NCI-H446 (cell line): ENCODE data around the gene DHH.
A peak's percentile ranks its signal among the peaks of the same experiment; 100 is the strongest.
"Not testable (repeated sequence)": the region's sequence is repeated elsewhere in the genome, so short reads cannot be mapped to it uniquely, and the experiment has no call there.

ENCODE experiments used
- DNase-seq, 2 experiments: peaks; one replicate each; lab custom pipeline; 2025; lab: John Stamatoyannopoulos, UW

Gene DHH

GRCh38 chr12:49070971-49071370 is 23.6 kb downstream of the DHH start:
- DNase-seq: no peak

GRCh38 chr12:49069507-49070346 is 24.9 kb downstream of the DHH start, which contains the start of gene RHEBL1:
RHEBL1 (minus strand) TSS chr12:49069979; CDS start chr12:49069785, 194 bp downstream.
- peak; percentile 93 to 98 for DNase-seq

DNA sequence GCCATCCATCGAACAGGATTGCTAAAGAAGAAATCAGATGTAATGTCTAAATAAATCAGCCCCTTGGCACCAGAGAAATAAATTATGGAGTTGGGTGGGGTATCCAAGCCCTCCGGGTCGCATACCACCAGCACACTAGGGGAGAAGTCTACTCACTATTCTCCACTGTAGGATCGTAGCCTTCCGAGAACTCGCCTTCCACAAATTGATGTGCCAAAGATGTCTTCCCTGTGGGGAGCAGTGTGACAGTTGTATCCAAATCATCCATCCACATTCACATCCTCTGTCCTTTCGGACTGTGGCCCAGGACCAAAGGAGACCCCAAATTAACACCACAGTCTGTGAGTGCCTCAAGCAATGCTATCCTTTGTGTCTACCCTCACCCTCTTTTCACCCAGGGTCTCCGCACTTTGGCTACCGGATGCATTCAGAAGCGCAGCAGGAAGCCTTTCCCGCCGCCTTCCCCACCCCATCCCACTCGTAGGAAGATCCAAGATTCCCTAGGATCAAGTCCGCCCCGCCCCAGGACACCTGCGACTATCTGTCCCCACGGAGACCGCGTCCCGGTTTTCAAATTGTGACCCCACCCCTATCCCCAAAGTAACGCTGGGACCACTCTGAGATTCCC is 25.6 kb downstream of the DHH start:
- DNase-seq: no peak

GRCh38 chr12:49066120-49066519 is 28.5 kb downstream of the DHH start:
- no peak for DNase-seq

DNA sequence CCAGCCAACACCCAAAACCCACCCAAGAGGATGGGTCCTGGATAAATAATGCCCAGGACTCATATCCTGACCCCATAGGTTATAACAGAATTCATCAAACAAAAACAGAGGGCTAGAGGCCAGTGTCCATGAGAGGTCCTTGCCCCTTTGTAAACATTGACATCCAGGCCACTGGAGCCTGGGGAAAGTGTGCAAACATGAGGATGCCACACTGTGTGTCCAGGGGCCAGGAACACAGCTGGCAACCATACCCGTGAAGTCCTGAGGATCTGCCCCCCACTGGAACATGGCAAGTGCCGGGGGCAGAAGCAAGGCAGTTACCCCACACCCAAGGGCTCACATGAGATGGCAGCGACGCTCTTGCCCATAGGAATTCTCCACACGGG is 29.8 kb downstream of the DHH start:
- no peak for DNase-seq

- not testable (repeated sequence) for DNase-seq
These were observed 32.7 kb downstream of the DHH start for GRCh38 chr12:49061916-49062315.

DNA sequence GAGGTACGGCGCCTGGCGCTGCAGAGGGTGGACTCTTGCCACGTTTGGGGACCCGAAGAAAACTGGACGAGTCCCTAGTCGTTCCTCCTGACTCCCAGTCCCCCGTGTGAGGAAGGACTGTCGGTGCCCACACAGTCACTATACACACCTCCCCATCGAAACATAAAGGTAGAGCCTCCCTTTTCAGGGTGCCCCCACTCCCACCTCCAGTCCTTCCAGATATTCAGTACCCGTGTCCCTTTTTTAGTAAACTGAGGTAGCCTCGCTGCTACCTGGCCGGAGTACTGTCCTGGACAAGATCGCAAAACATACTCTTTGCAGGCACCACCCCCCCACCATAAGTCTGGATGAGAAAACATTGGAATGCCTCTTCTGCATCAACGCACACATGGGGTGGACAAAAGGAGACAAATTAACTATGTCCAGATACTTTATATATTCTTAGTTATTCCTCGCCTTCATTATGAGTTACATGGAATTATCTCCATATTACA is 33.4 kb downstream of the DHH start:
- no peak for DNase-seq

DNA sequence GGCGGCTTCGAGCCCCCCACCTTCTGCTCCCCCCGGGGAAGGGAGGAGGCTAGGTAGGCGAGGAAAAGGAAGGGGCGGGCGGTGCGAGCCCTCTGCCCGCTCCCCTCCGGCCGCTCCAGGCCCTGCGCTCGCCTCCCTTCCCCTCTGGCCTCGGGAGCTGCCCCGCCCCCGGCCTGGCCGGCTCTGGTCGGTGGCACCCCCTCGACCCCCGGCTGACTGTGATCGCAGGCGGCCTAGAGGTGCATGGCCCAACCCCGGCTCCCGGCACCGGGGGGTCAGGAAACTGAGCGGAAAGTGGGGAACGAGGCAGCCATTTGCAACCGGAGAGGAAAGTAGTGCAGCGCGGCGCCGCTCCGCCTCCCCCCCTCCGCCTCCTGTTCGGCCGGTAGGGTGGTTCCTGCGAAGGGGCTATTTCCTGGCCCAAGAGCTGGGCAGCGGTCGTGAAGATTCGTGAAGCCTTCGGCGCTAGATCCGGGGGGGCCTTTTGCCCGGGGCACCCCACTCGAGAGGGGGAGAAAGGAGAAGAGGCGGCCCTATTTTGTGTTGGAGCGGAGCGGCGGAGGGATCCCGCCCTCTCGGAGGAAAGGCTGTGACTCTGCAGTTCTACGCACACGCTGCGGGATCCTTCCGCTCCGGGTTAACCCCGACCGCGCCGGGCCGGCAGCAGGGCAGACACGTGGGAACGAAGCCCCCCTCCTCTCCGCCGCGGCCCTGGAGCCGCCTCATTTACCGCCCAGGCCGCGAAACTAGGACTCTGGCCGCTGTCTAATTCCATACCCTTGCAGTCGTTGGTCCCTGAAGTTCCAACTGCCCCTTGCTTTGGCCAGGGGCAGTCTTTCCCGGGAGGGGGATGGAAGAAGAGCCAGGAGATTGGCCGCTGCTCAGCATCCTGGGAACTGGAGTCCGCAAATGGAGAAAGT is 34.1 kb downstream of the DHH start, which contains the start of gene KMT2D:
Gene KMT2D, minus strand, starts transcription at position 558 of the 920 bp plus-strand sequence. CDS start 5,470 bp downstream, outside the sequence.
- peak; percentile 78 to 94 for DNase-seq

DNA sequence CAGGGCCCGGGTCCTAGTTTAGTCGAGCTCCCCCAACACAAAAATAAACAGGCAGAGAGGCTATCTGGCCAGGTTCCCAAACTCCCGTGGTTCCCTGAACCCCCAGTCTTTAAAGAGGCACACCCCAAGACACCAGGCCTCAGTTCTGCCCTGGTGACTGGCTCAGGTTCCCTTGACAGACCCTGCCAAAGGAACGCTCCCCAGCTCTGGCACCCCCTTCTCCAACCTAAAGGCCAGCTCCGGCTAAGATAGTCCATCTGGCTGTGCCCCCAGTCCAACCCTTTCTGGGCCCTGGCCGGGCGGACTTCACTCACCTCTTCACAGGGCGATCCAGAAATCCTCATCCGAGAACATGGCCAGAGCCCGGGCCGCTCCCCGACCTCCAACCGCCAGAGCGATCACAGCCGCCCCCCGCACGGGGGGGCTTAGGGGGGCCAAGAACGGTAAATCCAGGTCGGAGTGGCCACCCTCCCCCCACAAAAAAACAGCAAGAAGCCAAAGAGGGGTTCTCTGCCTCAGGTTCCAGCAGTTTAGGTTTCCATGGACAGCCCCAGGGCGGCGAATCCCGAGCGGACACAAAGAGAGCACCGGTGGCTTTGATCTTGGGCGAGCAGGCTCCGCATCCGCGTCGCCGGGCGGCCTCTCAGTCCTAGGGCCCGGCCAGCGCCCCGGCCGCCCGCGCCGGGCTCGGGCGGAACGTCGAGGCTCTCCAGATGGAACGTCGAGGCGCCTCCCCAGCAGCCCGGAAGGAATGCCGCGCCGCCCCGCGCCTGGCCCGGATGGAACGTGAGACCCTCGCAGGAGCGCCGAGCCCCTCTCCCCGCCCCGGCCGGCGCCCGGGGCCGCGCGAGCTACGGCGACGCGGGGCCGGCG is 35.1 kb downstream of the DHH start:
- DNase-seq: peak in 1 of 2 experiments; percentile 13

DNA sequence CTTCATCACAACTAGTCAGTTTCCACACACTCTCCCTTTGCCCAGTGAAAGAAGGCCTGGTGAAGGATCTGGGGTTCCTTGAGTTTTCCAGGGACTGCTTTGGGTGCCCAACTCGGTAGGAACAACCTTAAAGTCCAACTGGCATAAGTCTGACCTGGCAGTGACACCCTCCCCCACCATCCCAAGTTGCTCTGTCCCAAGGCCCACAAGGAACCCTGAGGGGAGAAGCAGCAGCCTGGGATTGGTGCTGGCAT is 35.6 kb downstream of the DHH start:
- no peak for DNase-seq

DNA sequence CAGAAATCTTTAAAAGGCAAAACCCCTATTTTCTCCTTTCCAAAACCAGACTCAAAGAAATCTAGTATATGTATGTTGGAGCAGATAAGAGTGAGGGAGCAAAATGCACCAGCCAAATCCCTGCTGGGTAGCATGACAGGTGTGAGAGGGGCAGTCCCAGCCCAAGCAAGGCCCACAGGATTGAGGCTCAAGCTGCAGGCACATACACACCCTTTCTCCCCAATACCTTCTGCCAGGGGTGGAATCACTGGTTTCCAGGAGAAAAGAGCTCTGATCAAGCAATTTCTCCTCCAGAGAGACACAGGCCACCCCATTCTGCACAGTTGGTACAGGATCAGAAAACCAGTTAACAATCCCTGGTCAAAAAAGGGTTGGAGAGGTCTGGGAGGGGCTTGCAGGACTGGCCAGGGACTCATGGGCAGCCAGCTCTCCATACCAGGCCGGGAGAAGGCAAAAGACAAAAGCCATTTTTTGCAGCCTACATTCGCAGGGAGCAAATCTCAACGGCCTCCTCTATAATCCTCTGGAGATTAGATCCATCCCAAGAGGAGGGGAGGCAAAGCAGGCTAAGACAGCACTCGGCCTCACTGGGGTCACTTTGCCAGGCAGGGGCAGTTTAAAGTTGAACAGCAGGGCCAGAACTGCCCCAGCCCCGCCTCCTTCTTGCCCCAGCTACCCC is 36.1 kb downstream of the DHH start:
- DNase-seq: no peak

DNA sequence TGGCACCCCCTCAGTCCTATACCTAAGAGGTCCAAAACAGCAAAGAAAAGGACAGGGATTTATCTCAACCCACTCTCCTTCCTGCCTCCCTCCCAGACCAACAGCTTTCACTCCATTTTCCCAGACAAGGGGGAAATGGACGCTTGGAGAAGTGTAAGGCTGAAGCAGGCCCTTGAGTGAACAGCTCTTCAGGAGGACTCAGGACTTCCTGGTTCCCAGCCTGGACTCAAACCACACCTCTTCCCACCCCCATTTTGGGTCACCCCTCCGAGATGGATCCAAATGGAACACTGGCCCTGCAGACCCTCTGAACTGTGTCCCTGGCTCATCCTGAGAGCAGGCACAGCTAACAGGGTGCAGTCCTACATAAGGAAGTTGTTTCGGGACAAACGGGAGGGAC is 36.7 kb downstream of the DHH start:
- no peak for DNase-seq

DNA sequence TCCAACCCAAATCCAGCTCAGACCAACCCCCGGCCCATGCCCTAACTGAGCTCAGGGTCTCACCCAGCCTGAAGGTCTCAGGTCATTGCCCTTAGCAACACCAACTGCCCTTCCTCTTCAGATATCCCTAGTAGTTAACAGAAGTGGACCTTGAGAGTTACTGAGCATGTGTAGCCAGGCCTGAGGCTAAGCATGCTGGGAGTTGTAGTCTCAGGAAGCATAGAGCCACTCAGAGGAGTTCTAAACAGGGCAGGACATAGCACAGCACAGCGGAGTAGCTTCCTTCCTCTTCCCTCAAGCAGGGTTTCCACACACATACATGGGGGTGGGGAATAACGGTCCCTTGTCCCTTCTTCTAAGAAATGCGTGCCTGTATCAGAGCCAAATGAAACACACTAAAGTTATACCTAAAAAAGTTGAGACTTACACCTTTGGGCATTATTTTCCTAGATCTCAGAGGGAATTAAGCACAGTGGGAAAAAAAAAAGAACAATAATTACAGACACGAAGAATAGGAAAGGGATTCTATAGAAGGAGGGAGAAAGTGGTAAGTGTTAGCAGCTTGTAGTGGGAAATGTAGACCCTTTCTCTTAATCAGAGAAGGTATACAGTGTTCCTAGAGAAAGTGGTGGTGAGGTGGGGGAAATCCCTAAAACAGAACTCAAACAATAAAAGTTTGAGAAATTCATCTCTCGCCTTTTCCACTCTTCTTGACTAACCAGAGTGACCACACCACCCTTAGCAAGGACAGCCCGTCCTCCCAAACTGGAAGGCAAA is 38.4 kb downstream of the DHH start:
- DNase-seq: peak in 1 of 2 experiments; percentile 43

DNA sequence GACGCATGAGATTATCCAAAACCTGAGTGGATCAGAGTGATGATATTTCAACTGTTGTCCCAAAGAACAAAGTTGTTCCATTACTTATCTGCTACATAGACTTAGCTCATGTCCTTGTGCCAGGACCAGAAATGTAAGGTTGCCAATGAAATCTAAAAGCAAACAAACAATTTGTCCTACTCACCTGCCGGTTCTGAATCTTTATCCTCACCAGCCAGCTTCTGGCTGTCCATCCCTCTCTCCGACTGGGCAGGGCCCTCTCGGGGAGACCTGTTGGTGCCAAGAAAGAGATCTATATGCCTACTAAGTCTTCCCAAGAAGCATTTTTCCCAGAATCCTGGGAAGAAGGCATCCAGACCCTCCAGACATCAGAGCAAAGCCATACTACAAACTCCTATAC is 39.5 kb downstream of the DHH start:
- no peak for DNase-seq

DNA sequence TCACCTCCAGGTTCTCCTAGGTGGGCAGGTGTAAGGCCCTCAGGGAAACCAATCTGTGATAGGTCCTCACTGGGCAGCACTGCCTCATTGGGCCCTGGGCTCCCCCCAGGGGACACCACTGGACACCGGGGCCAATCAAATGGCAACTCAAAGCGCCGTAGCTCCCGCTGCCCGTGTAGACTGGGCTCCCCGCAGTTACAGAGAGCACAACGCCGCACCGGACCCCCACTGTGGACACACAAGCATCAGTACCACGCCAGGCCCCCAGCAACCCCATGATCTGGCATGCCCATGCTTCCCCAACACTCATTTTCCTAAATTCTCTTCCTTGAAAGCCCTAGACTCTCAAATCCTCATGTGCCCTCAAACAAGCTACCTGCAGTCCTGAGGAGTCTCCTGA is 40.1 kb downstream of the DHH start:
- no peak for DNase-seq

GRCh38 chr12:49054096-49054495 is 40.5 kb downstream of the DHH start:
- no peak for DNase-seq

DNA sequence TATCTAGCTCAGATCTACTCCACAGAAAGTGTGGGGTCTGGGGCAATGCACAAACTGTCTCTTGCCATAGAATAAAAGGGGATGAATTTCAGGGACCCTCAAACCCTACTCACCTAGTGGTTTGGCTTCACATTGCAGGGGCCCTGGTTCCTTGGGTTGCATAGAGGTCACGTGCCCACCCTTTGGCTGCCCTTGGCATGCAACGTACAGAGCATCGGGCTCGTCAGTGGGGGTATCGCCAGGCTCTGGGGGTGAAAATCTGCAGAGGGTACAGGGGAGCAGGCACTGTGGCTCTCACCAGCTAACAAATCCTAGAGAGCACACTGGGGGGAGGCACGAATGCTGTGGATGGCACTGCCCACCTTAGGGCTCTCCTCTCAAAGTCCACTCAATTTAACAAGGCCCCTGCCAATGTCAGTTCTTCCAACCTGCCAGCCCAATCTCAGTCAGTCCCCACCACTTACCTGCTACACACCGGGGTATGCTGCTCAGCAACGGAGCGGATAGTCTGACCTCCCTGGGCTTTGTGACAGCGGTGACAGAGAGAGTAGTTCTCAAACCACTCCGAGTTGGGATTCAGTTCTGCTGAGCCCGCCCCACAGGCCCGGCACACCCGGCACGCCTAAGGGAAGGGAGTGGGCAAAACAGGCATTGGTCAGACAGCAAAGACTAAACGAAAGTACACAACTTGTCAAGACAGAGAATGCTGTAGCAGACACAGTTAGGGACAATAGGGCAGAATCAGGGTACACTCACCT is 42.0 kb downstream of the DHH start:
- no peak for DNase-seq

GRCh38 chr12:49051777-49052438 is 42.7 kb downstream of the DHH start:
- DNase-seq: no peak

DNA sequence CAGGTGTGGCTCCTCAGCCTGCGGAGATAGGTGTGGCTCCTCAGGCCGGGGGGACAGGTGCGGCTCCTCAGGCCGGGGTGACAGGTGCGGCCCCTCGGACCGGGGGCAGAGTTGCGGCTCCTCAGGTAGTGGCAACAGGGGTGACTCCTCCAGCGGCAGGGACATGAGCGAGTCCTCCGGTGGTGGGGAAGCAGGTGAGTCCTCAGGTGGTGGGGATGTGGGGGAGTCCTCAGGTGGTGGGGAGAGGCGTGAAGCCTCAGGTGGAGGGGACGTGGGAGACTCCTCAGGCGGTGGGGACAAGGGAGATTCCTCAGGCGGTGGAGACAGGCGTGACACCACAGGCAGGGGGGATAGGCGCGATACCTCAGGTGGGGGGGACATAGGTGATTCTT is 43.2 kb downstream of the DHH start:
- DNase-seq: no peak
